Measurements from ENCODE around the gene BRICD5.
"Not testable (repeated sequence)": the region's sequence is repeated elsewhere in the genome, so short reads cannot be mapped to it uniquely, and the experiment has no call there.

Gene BRICD5

DNA sequence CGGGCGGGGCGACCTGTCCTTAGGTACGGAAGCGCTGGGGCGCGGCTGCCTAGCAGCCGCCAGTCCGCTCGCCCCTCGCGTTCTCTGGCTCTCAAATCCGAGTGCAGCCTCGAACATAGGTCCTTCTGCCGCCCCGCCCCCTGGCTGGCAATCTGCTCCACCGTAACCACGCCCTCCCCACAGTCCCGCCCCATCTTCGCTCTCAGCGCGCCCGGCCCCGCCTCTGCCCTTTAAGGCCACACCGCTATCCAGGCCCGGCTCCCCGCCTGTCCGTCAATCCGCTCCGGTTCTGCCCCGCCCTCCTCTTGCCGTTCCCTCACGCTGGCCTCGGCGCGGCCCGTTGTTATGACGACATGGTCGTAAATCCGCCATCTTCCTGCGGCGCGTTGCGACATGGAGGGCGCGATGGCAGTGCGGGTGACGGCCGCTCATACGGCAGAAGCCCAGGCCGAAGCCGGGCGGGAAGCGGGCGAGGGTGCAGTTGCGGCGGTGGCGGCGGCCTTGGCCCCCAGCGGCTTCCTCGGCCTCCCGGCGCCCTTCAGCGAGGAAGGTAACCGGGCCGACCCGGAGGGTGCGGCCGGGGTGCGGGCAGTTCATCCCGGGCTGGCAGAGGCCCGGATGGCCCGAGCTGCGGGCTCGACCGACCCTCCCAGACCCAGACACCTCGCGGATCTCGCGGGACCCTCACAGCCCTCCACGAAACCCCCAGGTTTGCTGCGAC, 12.7 kb upstream of the BRICD5 start, which contains the start of gene E4F1:
TSS of gene E4F1 (plus strand) at position 371 of the 721 bp plus-strand sequence. CDS start at position 394, 23 bp downstream.
- DNase-seq, result peak; percentile 65 to 100 (median 98)

DNA sequence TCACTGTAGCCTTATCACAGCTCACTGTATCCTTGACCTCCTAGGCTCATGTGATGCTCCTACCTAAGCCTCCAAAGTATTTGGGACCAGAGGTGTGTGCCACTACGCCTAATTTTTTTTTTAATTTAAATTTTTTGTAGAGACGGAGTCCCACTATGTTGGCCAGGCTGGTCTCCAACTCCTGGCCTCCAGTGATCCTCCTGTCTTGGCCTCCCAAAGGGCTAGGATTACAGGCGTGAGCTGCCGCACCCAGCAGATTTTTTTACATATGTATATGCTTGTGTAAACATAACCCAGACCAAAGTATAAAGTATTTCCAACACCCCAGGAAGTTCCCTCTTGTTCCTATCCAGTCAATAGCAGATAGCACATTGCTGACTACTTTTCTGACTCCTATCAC, 5.7 kb upstream of the BRICD5 start:
- no peak for DNase-seq

DNA sequence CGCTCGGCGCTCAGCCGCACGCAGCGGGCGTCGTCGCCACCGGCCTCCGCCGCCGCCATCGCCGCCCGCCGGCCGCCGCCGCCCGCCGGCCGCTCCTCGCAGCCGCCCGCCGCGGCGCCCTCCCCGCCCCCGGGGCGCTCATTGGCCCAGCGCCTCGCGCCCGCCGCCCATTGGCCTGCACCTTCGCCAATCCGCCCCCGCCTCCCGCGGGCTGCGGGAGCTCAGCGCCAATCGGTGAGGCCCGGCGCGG, 4.0 kb upstream of the BRICD5 start, which contains the start of gene PGP:
TSS of gene PGP (minus strand) at position 122 of the 250 bp plus-strand sequence. CDS start at position 59, 63 bp downstream.
- DNase-seq, result no peak

DNA sequence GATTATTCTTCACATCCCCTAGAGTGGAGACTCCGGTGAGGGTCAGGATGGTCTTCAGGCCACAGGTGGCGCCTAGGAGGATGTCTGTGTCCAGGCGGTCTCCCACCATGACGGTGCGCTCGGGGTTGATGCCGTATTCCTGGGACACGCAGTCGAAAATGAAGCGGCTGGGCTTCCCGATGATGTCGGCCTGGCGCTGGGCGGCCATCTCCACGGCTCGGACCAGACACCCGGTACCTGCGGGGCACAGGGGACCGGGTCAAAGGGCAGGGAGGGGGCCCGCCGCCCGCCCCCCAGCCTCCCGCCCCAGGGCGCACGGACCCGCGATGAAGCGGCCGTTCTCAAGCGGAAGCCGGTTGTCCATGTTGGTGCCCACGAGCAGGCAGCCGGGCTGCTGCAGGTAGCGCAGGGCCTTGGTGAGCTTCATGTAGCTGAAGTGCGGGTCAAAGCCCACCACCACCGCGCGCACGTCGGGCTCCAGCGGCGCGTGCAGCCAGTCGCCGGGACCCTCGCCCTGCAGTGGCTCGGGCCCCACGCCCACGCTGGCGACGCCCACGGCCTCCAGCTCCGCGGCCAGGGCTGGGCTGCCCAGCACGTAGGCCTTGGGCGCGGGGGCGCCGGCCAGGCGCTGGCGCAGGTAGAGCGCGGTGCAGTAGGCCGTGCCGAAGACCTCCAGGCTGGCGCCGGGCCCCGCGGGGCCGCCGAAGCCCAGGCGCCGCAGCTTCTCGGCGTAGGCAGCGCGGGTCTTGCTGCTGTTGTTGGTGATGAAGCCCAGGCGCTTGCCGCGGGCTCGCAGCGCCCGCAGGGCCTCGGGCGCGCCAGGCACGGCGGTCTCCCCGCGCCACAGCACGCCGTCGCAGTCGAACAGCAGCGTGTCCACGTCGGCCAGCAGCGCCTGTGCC, 3.4 kb upstream of the BRICD5 start:
- DNase-seq, result no peak

DNA sequence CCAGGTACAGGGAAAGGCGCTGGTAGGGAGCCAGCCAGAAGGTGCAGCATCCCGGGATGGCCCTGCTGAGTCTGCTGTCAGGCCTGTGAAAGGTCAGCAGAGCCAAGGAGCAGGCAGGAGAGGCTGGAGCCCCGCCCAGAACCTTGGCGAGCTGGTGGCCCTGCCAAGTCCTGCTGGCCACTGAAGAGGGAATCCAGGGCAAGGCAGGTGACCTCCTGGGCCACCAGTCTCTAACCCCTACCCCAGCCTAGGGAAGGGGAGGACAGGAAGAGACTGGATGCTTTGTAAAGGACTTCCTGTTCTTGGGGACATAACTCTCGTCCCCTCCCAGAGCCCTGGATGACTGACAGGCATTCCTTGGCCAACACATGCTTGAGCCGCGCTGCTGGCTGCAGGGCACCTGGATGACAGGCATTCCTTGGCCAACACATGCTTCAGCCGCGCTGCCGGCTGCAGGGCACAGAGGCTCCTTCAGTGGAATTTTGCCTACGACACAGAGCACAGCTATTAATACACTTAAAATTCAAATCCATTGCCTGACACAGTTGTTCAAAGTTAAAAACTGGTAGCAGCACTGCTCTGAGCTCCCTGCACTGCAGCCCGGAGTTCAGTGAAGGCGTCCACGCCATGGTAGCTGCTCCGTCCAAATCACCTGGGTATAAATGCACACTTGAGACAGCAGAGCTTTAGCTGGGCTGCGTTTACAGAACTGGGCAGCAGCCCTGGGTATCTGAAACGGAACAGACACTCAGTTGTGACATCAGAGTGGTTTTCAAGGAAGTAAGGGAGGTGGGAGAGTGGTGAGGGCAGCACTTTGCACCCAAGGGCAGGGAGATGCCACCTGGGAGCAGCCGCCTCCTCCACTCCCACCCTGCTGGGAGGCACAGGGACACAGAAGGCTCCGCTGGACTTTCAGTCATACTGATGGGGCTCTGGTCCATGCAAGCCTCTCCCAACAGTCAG, 2.0 kb upstream of the BRICD5 start:
- peak in 1 of 51 donors; percentile 21 for DNase-seq

DNA sequence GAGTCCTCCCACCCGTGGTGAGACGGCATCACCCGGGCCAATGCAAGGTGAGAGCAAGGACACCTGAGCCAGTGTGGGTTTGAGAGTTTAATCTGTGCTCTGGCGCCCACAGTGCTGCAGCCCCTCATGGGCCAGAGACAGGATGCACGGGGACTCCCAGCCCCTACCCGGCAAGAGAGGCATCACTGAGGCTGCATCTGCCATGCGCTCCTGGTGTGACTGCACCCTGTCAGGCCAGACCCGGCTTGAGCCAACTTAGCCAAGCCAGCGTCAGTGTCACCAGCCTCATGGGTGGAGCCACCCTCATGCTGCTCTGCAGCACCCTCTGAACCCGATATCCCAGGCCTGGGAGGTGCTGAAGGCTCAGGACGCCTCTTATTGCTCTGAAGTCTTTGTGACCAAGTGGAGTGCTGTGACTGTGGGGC, 1.3 kb upstream of the BRICD5 start:
- DNase-seq, result no peak

DNA sequence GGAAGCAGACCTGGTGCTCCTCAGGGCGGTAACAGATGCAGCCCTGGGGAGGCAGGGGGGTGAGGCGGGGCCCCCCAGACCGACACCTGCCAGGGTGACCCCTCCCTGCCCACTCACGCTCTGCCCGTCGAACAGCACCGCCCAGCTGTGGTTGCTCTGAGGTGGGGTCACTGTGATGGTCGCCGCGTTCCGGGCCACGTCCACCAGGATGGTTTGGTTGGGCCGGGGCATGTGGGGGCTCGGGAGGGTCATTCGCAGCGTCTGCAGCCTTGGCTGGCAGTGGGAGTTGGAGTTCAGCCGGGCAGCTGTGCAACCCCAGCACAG, 692 bp downstream of the BRICD5 start:
- DNase-seq, result no peak

DNA sequence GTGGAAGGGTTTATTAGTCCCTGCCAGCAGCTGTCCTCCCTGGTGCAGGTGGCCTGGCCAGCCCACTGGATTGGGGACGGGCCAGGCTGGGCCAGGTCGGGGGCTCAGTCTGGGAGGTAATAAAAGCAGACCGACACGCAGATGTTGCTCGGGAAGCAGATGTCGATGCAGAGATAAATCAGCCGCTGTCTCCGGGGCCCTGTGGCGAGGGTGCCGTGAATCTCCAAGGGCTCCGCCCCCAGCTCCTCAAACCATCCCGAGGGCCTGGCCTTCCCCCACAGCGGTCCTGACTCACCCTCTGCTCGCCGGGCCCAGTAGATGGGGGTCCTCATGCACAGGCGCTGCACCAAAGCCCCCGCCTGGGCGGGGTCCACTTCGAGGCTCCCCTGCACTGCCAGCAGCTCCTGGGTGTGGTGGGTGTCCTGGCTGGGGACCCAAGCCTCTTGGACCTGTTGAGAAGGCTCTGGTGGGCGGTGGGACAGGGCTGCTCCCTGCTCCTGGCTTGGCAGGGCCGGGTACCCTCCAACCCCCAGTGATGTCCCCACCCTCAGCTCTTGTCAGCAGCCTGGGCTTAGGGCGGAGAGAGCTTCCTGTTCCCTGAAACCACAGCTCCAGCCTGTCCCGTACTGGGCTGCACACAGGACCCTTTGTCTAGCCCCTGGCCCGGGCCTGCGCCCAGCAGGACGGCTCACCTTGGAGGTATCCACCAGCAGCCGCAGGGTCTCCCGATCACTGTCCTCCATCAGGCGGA, 1.2 kb downstream of the BRICD5 start:
- DNase-seq, result no peak

DNA sequence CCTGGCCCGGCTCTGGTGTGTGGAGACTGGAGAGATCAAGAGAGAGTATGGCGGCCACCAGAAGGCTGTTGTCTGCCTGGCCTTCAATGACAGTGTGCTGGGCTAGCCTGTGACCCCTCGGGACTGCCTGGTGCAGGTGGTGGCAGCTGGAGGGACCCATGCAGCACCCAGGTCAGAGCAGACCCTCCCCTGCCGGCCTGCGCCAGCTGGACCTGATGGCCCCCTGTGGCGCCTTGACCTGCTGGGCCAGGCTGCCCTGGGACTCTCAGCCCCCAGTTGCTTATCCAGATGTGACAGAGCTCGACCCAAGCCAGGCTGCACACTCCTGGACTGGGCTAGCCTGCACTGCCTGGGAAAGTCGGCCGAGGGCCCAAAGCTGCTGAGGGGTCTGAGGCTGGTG, 1.9 kb downstream of the BRICD5 start:
- no peak for DNase-seq

DNA sequence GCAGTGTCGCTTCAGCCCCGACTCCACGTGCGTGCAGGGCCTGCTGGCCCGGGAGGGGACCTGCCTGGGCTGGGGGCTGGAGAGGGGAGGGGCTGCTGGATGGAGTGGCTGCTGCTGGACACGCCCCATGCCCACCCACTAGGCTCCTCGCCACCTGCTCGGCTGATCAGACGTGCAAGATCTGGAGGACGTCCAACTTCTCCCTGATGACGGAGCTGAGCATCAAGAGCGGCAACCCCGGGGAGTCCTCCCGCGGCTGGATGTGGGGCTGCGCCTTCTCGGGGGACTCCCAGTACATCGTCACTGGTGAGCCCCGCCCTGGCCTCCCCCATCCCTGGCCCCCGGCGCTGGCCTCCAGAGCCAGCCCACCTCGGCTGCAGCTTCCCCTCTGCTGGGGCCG, 2.4 kb downstream of the BRICD5 start:
- no peak for DNase-seq

DNA sequence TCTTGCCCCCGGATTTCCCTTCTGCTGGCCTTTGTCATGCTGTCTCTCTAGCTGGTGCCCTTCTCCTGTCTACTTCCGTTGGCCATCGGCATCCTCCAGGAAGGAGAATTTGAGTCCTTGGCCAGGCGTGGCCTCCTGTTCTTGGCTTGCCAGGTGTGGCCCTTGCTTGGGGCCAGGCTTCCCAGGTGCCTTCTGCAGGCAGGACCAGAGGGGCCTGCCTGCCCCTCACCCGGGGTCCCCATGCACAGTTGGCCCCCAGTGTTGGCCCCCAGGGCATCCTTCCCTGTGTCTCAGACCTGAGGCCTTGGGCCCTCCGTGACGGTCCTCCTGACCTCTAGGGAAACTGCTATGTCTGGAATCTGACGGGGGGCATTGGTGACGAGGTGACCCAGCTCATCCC, 2.8 kb downstream of the BRICD5 start:
- DNase-seq, result no peak

DNA sequence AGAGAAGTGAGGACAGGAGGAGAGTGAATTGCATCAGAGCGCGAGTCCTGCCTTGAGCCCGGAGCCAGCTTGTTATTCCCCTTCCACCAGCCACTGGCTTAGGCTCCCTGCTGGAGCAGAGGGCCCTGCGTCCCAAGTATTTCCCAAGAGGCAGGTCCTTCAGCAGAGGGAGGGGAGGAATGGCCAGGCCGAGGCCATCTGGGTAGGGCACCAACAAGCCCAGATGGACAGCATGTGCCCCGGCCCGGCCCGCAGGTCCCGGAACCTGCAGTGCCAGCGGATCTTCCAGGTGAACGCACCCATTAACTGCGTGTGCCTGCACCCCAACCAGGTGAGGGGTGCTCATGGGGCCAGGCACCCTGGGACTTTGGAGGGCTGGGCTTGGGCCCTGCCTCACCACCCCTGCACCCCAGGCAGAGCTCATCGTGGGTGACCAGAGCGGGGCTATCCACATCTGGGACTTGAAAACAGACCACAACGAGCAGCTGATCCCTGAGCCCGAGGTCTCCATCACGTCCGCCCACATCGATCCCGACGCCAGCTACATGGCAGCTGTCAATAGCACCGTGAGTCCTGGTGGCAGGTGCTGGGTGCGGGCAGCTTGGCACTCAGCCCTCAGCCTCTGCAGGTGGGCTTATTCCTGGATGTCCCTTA, 3.8 kb downstream of the BRICD5 start:
- no peak for DNase-seq

DNA sequence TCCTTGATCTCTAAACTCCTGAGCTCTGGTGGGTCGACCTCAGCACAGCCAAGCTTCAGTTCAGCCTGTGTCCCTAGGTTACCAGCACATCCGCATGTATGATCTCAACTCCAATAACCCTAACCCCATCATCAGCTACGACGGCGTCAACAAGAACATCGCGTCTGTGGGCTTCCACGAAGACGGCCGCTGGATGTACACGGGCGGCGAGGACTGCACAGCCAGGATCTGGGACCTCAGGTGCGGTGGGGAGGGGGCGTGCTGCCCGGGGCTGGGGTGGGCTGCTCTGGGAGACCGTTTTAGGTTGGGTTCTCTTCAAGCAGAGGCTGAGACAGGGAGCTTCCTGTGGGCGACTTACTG, 4.3 kb downstream of the BRICD5 start:
- DNase-seq, result no peak

DNA sequence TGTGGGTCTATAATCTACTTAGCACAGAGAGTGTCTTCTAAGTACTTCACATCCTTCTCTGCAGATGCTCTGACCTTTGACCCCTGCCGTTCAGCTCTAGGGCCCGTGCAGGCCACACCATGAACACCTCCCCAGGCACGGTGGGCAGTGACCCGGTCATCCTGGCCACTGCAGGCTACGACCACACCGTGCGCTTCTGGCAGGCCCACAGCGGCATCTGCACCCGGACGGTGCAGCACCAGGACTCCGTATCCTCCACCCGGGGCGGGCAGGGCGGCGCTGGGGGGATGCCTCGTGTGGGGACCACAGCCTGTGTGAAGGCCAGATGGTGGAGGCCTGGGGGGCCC, 4.7 kb downstream of the BRICD5 start:
- DNase-seq, result peak in 2 of 51 donors; percentile 49 to 54

DNA sequence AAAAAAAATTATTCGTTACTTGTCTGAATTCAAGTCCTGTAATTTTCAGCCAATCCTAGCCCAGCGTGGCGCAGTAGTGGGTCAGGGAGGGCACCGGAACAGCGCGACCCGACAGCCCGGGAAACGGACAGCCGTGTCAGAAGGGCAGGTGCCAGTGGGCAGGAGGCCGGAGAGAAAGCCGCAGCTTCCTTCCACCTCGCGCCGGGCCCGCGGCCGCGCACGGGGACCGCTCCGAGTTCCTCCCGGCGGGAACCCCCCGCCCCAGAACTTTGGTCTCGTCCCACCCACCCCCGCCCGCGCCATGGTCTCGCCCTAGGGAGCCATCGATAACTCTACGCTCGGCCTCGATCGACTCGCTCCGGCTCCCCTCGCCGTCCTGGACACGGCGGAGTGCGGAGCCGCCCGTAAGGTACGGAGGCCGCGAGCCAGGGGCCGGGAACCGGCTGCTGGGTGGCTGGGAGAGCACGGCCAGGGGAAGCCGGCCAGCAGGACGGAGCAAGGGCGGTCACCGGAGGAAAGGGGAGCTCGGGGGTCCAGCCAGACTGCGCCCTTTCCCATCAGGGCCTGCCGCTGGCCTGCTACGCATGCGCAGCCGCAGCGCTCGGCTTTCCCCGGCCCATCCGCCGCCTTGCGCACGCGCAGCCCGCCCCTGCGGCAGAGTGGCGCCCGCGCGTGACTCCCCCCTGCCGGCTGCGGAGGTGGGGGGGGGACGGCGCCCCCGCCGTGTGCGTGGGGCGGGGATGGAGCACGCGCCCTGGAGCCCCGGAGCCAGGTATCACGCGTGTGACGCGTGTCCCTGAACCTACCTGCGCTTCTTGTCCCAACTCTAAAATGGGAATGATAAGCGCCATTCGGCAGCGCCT, 5.3 kb downstream of the BRICD5 start, which contains the start of gene MLST8:
TSS of gene MLST8 (plus strand) at position 351 of the 863 bp plus-strand sequence. CDS start 632 bp downstream, outside the sequence.
- DNase-seq, result peak; percentile 30 to 99 (median 87)

DNA sequence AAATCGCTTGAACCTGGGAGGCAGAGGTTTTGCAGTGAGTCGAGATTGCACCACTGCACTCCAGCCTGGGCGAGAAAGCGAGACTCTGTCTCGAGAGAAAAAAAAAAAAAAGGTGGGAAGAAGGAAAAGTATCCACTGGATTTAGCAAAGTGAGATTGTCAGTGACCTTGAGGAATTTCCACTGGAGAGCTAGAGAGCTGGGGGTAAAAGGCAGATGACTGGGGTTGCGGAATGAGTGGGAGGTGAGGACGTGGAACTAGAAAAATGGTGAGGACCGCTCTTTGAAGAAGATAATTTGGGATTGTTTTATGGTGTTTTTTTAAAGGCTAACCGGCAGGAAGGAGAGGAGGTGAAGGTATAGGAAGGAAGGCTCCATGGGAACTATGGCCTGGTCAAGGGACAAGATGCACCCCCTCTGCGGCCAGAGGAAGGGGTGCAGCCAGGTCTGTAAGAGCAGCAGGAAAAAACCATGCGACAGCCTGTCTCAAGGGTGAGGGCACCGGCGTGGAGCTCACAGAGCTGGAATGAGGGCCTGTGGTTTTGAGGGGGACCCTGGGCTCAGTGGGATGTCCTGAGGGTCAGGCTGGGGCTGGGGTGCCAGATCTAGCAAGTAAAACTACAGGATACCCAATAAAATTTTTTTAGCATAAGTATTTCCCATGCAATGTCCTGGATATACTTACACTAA, 6.1 kb downstream of the BRICD5 start:
- peak in 1 of 51 donors; percentile 41 for DNase-seq

DNA sequence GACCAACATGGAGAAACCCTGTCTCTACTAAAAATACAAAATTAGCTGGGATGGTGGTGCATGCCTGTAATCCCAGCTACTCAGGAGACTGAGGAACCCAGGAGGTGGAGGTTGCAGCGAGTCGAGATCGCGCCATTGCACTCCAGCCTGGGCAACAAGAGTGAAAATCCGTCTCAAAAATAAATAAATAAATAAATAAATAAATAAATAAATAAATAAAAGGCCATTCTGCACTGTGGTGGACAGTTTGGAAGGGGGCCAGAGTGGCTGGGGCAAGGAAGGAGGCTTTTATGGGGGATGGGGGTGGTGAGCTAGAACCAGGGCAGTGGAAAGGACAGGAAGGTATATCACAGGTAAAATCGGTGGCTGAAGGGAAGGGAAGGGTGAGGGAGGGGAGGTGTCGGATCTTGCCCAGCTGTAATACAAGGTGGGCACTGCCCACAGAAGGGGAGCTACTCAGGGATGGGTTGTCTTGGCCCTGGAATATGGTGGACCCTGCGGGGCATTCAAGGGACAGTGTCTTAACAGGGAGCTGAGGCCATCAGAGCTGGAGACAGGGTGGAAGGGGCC, 7.5 kb downstream of the BRICD5 start:
- not testable (repeated sequence) for DNase-seq

DNA sequence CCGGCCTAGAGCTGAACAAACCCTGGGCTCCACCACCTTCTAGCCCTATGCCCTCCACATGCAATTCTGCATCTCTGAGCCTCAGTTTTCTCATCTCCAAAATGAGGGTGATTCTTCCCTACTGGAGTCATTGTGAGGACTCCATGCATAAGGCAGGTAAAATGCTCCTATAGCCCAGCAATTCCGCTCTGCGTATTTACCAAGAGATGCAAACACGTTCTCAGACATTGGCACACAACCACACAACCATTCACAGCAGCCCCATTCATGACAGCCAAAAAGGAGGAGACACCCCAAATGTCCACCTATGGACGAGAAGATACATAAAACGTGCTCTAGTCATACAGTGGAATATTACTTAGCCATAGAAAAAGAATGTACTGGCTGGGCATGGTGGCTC, 10.3 kb downstream of the BRICD5 start:
- DNase-seq, result no peak

Measured in hypothalamus (tissue), 51 donors.